ENCODE measurements around the gene GDF15. TPM values are rescaled to one million over a fixed set of nuclear protein-coding genes. Genes with fewer than 3 reads are reported as not detected.

GDF15 gene
- total and polyA plus RNA-seq, 4 donors = 0.42 to 11.6 (median 7.2) TPM

DNA sequence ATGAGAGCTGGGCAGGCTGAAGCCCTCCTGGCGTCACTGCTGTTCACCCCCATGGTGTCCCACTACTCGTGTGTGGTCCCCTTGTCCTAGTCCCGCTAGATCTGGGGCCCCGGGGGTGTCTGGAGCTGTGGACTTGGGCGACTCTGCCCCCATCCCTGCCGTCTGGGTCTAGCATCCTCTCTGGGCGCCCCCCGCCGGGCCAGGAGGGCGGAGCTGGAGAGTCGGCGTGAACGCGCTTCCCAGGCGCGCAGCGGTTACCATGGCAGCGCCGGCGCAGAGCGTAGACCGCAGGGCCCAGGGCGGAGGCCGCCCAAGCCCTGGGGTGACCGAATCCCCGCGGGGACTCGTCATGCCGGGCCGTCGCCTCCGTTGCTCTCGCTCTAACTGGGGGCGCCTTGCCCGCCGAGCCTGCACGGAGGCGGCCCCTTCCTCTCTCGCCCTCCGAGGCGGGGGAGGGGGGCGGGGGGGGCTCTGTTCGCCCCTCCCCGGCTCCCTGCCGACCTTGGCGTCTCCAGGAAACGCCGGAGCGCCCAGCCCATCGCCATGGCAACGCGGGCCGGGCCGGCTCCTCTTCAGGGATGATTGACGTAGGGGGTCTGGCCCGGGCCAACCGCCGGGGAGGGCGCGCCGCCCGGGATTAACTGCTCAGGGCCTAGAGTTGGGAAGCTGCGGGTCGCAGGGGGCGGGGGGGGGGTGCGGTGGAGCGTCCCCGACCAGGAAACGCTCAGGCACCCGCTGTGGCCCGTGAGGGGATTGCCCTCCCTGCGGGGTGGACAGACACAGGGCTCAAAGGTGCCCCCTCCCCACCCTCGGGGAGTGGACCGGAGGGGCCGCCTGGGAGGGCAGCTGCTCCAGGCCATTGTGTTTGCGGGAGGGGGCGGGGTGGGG is 43.1 kb downstream of the GDF15 start (continued):
- TF ChIP-seq, protein P1, sequence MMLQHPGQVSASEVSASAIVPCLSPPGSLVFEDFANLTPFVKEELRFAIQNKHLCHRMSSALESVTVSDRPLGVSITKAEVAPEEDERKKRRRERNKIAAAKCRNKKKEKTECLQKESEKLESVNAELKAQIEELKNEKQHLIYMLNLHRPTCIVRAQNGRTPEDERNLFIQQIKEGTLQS (IDR thresholded peaks at IDR 0.05) = no peak
- no peak for TF ChIP-seq FOXA2 (IDR thresholded peaks at IDR 0.05)

DNA sequence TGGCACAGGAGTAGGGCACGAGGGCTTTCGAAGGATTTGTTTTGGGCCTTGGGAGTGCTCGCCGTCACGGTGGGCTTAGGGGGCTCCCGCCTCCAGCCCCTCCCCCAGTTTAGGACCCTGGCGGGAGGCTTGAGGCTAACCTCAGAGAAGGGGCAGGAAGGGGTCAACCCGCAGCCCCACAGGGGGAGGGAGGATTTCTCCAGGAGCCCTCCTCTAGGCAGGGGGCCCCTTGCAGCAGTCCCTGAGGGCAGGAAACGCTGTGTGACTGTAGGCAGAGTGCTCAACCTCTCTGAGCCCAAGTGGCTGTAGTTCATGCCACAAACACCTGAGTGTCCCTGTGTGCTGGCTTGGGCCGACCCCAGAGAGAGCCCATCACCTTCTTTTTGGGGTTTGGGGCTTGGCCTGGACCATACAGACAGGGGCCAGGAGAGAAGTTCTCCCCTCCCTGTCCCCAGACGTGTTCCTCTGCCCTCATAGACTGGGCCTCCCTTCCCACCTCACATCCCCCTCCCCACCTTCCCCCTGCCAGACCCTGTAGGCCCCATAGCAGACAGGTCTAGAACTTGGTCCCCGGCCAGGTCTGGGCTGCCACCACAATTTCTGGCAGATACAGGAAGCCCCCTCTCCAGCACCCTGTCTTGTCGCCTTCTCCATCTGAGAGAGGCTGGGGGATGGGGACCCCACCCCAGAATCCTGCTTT is 43.9 kb downstream of the GDF15 start:
- Histone ChIP-seq H3K4me1 (ENCODE audit: control insufficient read depth in 4 of 4, insufficient read depth in 4 of 4, low read length in 3 of 4) (peaks cover 0 to 15% (median 4%) of the 10 kb centered on the region in 4 donors), H3K27ac (ENCODE audit: low read depth in 1 of 2, low read length in 2 of 2) (peak overlapping the region; percentile 47 to 50), H3K4me3 (ENCODE audit: low read depth in 1 of 3, low read length in 3 of 3) (no peak overlapping the region), H3K36me3 (ENCODE audit: control insufficient read depth in 4 of 4, insufficient read depth in 3 of 4, low read depth in 1 of 4, low read length in 3 of 4) (no peaks in the 10 kb centered on the region), H3K9me3 (ENCODE audit: control insufficient read depth in 4 of 4, low read length in 3 of 4) (no peaks in the 10 kb centered on the region), H3K27me3 (ENCODE audit: control insufficient read depth in 4 of 4, insufficient read depth in 4 of 4, low read length in 3 of 4) (no peaks in the 10 kb centered on the region), H3K9ac (ENCODE audit: low read depth in 1 of 2, low read length in 2 of 2) (no peak overlapping the region)
- no peak for DNase-seq (ENCODE audit: low spot score)
- 69% methylated on average over 13 of the region's 13 CpGs for WGBS
- TF ChIP-seq SP1 (IDR thresholded peaks at IDR 0.05) = no peak
- no peak for TF ChIP-seq RXRA (IDR thresholded peaks at IDR 0.05)
- no peak for TF ChIP-seq GABPA (IDR thresholded peaks at IDR 0.05 in 1 of 2, conservative IDR thresholded peaks at IDR 0.05 in 1 of 2)
- TF ChIP-seq NR2F2 (IDR thresholded peaks at IDR 0.05) = no peak
- TF ChIP-seq, protein P2, sequence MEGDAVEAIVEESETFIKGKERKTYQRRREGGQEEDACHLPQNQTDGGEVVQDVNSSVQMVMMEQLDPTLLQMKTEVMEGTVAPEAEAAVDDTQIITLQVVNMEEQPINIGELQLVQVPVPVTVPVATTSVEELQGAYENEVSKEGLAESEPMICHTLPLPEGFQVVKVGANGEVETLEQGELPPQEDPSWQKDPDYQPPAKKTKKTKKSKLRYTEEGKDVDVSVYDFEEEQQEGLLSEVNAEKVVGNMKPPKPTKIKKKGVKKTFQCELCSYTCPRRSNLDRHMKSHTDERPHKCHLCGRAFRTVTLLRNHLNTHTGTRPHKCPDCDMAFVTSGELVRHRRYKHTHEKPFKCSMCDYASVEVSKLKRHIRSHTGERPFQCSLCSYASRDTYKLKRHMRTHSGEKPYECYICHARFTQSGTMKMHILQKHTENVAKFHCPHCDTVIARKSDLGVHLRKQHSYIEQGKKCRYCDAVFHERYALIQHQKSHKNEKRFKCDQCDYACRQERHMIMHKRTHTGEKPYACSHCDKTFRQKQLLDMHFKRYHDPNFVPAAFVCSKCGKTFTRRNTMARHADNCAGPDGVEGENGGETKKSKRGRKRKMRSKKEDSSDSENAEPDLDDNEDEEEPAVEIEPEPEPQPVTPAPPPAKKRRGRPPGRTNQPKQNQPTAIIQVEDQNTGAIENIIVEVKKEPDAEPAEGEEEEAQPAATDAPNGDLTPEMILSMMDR (IDR thresholded peaks at IDR 0.05; ENCODE audit: low read depth, low read length, missing input control) = no peak
- TF ChIP-seq HNF4G (IDR thresholded peaks at IDR 0.05) = no peak
- no peak for TF ChIP-seq YY1 (IDR thresholded peaks at IDR 0.05)
- TF ChIP-seq, protein P3, sequence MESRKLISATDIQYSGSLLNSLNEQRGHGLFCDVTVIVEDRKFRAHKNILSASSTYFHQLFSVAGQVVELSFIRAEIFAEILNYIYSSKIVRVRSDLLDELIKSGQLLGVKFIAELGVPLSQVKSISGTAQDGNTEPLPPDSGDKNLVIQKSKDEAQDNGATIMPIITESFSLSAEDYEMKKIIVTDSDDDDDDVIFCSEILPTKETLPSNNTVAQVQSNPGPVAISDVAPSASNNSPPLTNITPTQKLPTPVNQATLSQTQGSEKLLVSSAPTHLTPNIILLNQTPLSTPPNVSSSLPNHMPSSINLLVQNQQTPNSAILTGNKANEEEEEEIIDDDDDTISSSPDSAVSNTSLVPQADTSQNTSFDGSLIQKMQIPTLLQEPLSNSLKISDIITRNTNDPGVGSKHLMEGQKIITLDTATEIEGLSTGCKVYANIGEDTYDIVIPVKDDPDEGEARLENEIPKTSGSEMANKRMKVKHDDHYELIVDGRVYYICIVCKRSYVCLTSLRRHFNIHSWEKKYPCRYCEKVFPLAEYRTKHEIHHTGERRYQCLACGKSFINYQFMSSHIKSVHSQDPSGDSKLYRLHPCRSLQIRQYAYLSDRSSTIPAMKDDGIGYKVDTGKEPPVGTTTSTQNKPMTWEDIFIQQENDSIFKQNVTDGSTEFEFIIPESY (IDR thresholded peaks at IDR 0.05) = no peak
- no peak for TF ChIP-seq JUND (IDR thresholded peaks at IDR 0.05)
- no peak for TF ChIP-seq EGR1 (IDR thresholded peaks at IDR 0.05; ENCODE audit: low read depth in 2 of 2)
- TF ChIP-seq, protein P4, sequence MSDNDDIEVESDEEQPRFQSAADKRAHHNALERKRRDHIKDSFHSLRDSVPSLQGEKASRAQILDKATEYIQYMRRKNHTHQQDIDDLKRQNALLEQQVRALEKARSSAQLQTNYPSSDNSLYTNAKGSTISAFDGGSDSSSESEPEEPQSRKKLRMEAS (IDR thresholded peaks at IDR 0.05) = no peak
- TF ChIP-seq TAF1 (conservative IDR thresholded peaks at IDR 0.05) = no peak
- no peak for TF ChIP-seq HNF4A (conservative IDR thresholded peaks at IDR 0.05)
- TF ChIP-seq, protein P5, sequence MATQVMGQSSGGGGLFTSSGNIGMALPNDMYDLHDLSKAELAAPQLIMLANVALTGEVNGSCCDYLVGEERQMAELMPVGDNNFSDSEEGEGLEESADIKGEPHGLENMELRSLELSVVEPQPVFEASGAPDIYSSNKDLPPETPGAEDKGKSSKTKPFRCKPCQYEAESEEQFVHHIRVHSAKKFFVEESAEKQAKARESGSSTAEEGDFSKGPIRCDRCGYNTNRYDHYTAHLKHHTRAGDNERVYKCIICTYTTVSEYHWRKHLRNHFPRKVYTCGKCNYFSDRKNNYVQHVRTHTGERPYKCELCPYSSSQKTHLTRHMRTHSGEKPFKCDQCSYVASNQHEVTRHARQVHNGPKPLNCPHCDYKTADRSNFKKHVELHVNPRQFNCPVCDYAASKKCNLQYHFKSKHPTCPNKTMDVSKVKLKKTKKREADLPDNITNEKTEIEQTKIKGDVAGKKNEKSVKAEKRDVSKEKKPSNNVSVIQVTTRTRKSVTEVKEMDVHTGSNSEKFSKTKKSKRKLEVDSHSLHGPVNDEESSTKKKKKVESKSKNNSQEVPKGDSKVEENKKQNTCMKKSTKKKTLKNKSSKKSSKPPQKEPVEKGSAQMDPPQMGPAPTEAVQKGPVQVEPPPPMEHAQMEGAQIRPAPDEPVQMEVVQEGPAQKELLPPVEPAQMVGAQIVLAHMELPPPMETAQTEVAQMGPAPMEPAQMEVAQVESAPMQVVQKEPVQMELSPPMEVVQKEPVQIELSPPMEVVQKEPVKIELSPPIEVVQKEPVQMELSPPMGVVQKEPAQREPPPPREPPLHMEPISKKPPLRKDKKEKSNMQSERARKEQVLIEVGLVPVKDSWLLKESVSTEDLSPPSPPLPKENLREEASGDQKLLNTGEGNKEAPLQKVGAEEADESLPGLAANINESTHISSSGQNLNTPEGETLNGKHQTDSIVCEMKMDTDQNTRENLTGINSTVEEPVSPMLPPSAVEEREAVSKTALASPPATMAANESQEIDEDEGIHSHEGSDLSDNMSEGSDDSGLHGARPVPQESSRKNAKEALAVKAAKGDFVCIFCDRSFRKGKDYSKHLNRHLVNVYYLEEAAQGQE (IDR thresholded peaks at IDR 0.05) = no peak
- TF ChIP-seq, protein P1 (IDR thresholded peaks at IDR 0.05) = no peak
- TF ChIP-seq RAD21 (IDR thresholded peaks at IDR 0.05) = no peak
